ENCODE measurements around the gene MPST.

MPST gene

GRCh38 chr22:37019309-37020191, at the start of gene MPST, which contains the start of gene TST:
MPST (plus strand) TSS chr22:37019742; CDS start chr22:37019837, 95 bp downstream.
TST (minus strand) TSS chr22:37019447; CDS start chr22:37018732, 715 bp downstream.
- no peaks in the 10 kb centered on the region for H3K9me3 ChIP-seq (ENCODE audit: control insufficient read depth, insufficient read depth, low read depth, low read length)
- peaks cover 0 to 33% of the 10 kb centered on the region in 2 experiments; a peak in 1 of 3 replicates for H3K36me3 ChIP-seq (ENCODE audit: control insufficient read depth in 2 of 2, insufficient read depth in 1 of 2, low read length in 2 of 2)
- peak within 1 kb of the TSS; percentile 97 for H3K27ac ChIP-seq (ENCODE audit: extremely low read depth, low read depth, low read length)
- ChIA-PET CTCF (interaction anchor here (0.9 to 4.3 kb wide), 8 partner anchors 12 to 59 kb away, joined by 3 to 39 read pairs (median 9); no protein-coding TSS in a partner anchor), POLR2A (interaction anchor here (0.7 to 3.0 kb wide), 17 partner anchors 8 to 378 kb away, joined by 3 to 13 read pairs (median 4); partner anchors contain the start of genes IFT27 and KCTD17)
- H3K4me3 ChIP-seq (ENCODE audit: low read depth, low read length) = peak within 1 kb of the TSS; percentile 82
- no peaks in the 10 kb centered on the region for H3K4me1 ChIP-seq (ENCODE audit: control insufficient read depth, insufficient read depth, low read length)
- TF ChIP-seq ZSCAN30 (tag by site-specific recombination; IDR thresholded peaks at IDR 0.05) (no peak), SP2 (tag by site-specific recombination; IDR thresholded peaks at IDR 0.05) (peak; percentile 44), ZBTB48 (tag by site-specific recombination; IDR thresholded peaks at IDR 0.05) (0 out of 2 replicates have a peak, but pooled peaks have one; percentile 41), ZBTB6 (tag by site-specific recombination; IDR thresholded peaks at IDR 0.05) (no peak), ZNF423 (tag by site-specific recombination; IDR thresholded peaks at IDR 0.05) (no peak), KLF8 (tag by site-specific recombination; IDR thresholded peaks at IDR 0.05) (peak; percentile 89), ZEB2 (tag by site-specific recombination; IDR thresholded peaks at IDR 0.05) (peak; percentile 49; the same call in 1 of the 2 replicates), ZNF843 (tag by site-specific recombination; IDR thresholded peaks at IDR 0.05) (no peak), ZBTB44 (tag by site-specific recombination; IDR thresholded peaks at IDR 0.05) (no peak), EGR2 (tag by site-specific recombination; IDR thresholded peaks at IDR 0.05; ENCODE audit: low read depth) (peak; percentile 52; the same call in 1 of the 2 replicates), CTCF (tag by site-specific recombination; IDR thresholded peaks at IDR 0.05) (peak; percentile 86), ZNF555 (tag by site-specific recombination; conservative IDR thresholded peaks at IDR 0.05) (no peak), ZNF24 (tag by site-specific recombination; IDR thresholded peaks at IDR 0.05) (no peak), ZNF449 (tag by site-specific recombination; IDR thresholded peaks at IDR 0.05) (no peak), OVOL3 (tag by site-specific recombination; IDR thresholded peaks at IDR 0.05) (no peak), GLIS1 (tag by site-specific recombination; IDR thresholded peaks at IDR 0.05) (peak; percentile 84), SETDB1 (IDR thresholded peaks at IDR 0.05; ENCODE audit: insufficient read length, low read length) (no peak), ZIC2 (tag by site-specific recombination; IDR thresholded peaks at IDR 0.05) (peak; percentile 74), ZNF660 (tag by site-specific recombination; IDR thresholded peaks at IDR 0.05) (0 out of 2 replicates have a peak, but pooled peaks have one; percentile 16), ZNF37A (tag by site-specific recombination; IDR thresholded peaks at IDR 0.05) (no peak), HIC1 (tag by site-specific recombination; IDR thresholded peaks at IDR 0.05) (peak; percentile 80), BCL11B (tag by site-specific recombination; IDR thresholded peaks at IDR 0.05; ENCODE audit: low read depth) (0 out of 2 replicates have a peak, but pooled peaks have one; percentile 61), IKZF3 (tag by site-specific recombination; IDR thresholded peaks at IDR 0.05) (no peak), ZBTB26 (tag by site-specific recombination; optimal IDR thresholded peaks at IDR 0.05) (peak; percentile 80), ZNF830 (tag by site-specific recombination; IDR thresholded peaks at IDR 0.05; ENCODE audit: low read depth) (no peak), HOXC10 (CRISPR knock-in tag; IDR thresholded peaks at IDR 0.05) (peak; percentile 81; the same call in 1 of the 2 replicates), ZNF791 (tag by site-specific recombination; IDR thresholded peaks at IDR 0.05) (no peak), KLF9 (tag by site-specific recombination; IDR thresholded peaks at IDR 0.05; ENCODE audit: low read depth) (peak; percentile 48)
